DOHH2 (cell line): ENCODE results near the gene DPAGT1.

Experiments used
- CTCF ChIP-seq: fragments of 200-600 bp; sonication (generic); IDR thresholded peaks from one replicate; pipeline ENCODE4 v1.5.1; 2014; ENCODE audit warnings: antibody characterized with exemption, mild to moderate bottlenecking, low read depth, low read length; ENCODE audit not compliant: poor library complexity, severe bottlenecking
- EZH2phosphoT487 ChIP-seq: fragments of 200-600 bp; sonication (generic); IDR thresholded peaks from 2 replicates; pipeline ENCODE4 v1.6.1; 2017; ENCODE audit warnings: borderline replicate concordance, mild to moderate bottlenecking, antibody characterized with exemption, low read length, moderate library complexity, mixed read lengths

- no peak for TF ChIP-seq CTCF
- TF ChIP-seq EZH2phosphoT487, result no peak
These were observed 16.6 kb upstream of the DPAGT1 start for GRCh38 chr11:119118227-119118626.
